IgD-negative memory B cell (primary cell): ENCODE data around the gene INAVA. TPM values are rescaled to one million over a fixed set of nuclear protein-coding genes. Genes with fewer than 3 reads are reported as not detected.

Experiments used
- polyA plus RNA-seq: library from polyadenylated mRNA; unstranded; fragments of 300-500 nt; fragmentation: Illumina TruSeq; gene quantifications from one replicate; pipeline ENCODE4 v1.2.3, GENCODE V29; 2021

The INAVA gene
- polyA plus RNA-seq, 1 donor from 2014 or later, result not detected

Other genes with a start within 250 kb of the INAVA start
- 19.1 TPM for gene DDX59, start 225.0 kb upstream of the INAVA start, polyA plus RNA-seq
- 0.06 TPM for gene CAMSAP2, start 156.0 kb upstream of the INAVA start, polyA plus RNA-seq
- 41.1 TPM for gene GPR25, start 21.9 kb upstream of the INAVA start, polyA plus RNA-seq
- 5.6 TPM for gene KIF21B, start 128.8 kb downstream of the INAVA start, polyA plus RNA-seq
- not detected for gene CACNA1S, start 217.5 kb downstream of the INAVA start, polyA plus RNA-seq
- not detected for gene ASCL5, start 232.3 kb downstream of the INAVA start, polyA plus RNA-seq